ENCODE results near the gene XPO6.

Gene XPO6

DNA sequence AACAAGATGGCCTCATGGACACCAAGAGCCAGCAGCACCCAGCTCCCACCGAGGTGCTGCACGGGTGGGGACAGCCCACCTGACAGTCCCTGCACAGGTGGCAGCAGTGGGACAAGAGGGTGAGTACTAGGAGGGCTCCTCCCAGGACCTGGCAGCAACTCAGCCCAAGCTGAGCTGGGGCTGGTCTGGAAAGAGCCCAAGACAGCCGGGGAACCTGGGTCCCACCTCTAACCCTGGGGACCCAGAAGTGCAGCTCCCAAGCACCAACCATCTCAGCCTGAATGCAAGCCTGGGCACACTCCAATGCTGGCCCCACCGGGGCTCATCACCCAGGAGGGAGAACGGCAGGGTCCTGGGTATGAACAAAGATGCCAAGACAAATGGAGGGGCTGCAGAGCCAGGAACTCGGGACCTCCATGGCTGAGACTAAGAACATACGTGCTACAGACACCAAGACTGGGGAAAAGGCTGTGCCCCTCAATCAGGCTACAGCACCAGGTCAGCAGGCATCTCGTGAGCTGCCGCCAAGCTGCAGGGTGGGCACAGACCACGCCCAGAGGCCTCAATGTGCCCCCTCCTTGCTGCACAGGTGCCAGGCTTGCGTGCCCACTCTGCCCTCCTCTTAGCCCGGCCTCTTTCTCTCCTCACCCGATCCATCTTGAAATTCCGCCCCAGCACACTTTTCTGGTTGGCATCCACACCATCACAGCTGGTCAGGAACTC, 110.8 kb downstream of the XPO6 start:
- TF ChIP-seq, protein P1, sequence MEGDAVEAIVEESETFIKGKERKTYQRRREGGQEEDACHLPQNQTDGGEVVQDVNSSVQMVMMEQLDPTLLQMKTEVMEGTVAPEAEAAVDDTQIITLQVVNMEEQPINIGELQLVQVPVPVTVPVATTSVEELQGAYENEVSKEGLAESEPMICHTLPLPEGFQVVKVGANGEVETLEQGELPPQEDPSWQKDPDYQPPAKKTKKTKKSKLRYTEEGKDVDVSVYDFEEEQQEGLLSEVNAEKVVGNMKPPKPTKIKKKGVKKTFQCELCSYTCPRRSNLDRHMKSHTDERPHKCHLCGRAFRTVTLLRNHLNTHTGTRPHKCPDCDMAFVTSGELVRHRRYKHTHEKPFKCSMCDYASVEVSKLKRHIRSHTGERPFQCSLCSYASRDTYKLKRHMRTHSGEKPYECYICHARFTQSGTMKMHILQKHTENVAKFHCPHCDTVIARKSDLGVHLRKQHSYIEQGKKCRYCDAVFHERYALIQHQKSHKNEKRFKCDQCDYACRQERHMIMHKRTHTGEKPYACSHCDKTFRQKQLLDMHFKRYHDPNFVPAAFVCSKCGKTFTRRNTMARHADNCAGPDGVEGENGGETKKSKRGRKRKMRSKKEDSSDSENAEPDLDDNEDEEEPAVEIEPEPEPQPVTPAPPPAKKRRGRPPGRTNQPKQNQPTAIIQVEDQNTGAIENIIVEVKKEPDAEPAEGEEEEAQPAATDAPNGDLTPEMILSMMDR (IDR thresholded peaks at IDR 0.05; ENCODE audit: borderline replicate concordance, control extremely low read depth, extremely low read depth, insufficient read depth, missing control alignments) = no peak
- DNase-seq (ENCODE audit: low spot score) = no peak
- in situ Hi-C loops (cut with MboI; ENCODE audit: low sequenced_read_pairs, unreplicated experiment) = no loop called here

GRCh38 chr16:28098959-28099945, 112.5 kb downstream of the XPO6 start:
- DNase-seq (ENCODE audit: low spot score) = no peak
- TF ChIP-seq, protein P1 (IDR thresholded peaks at IDR 0.05; ENCODE audit: borderline replicate concordance, control extremely low read depth, extremely low read depth, insufficient read depth, missing control alignments) = no peak
- in situ Hi-C loops (cut with MboI; ENCODE audit: low sequenced_read_pairs, unreplicated experiment) = no loop called here

DNA sequence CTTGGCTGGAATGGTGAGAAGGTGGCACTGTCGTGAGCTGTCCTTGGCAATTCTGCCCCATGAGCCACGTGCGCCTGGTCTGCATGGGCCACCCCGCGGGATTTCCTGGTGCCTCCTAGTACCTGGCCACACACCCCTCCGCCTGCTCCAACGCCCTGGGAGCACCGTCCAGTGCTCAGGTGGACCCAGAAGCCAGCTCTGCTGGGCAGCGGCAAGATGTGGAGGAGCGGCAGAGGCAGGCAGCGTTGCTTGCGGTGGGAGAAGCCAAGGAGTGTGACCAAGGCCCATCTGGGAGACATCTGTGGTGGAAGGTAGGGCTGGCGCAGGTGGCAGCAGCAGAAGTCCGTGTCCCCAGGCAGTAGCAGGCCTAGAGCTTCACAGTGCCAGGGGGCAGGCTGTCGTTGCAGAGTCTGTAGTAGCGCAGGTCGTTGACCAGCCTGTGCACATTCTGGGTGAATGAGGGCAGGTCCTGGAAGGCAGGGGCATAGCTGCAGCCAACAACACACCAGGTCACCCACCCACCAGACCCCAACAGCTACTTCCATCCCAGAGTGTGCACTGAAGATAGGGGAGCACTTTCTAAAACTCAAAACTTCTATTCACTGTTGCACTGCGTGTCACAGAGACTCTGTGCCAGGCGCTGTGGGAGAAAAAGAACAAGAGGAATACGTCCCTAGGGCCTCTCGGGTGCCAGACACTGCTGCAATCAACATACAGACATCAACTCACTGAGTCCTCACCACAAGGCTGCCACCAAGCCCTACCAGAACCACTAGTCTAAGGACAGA, 113.4 kb downstream of the XPO6 start:
- TF ChIP-seq, protein P1 (IDR thresholded peaks at IDR 0.05; ENCODE audit: borderline replicate concordance, control extremely low read depth, extremely low read depth, insufficient read depth, missing control alignments) = no peak
- no peak for DNase-seq (ENCODE audit: low spot score)
- in situ Hi-C loops (cut with MboI; ENCODE audit: low sequenced_read_pairs, unreplicated experiment) = no loop called here

- DNase-seq (ENCODE audit: low spot score) = no peak
- in situ Hi-C loops (cut with MboI; ENCODE audit: low sequenced_read_pairs, unreplicated experiment) = no loop called here
- TF ChIP-seq, protein P1 (IDR thresholded peaks at IDR 0.05; ENCODE audit: borderline replicate concordance, control extremely low read depth, extremely low read depth, insufficient read depth, missing control alignments) = no peak
These were observed 114.5 kb downstream of the XPO6 start for GRCh38 chr16:28096983-28097899.

DNA sequence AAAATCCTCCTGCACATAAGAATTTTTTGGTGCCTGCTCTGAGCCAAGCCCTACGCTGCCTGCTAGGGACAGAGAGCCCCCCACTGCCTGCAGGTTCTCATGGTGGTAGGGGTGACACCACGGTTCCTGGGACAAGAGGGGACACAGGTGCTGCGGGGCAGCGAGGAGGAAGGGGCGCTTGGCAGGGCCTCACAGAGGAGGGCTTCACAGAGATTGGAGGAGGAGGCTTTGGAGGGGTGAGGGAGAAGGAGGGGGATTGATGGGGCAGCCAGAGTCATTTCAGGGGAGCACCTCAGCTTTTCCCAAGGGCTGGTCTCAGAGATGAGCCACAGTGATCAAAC, 118.4 kb downstream of the XPO6 start:
- in situ Hi-C loops (cut with MboI; ENCODE audit: low sequenced_read_pairs, unreplicated experiment) = no loop called here
- no peak for DNase-seq (ENCODE audit: low spot score)
- TF ChIP-seq, protein P1 (IDR thresholded peaks at IDR 0.05; ENCODE audit: borderline replicate concordance, control extremely low read depth, extremely low read depth, insufficient read depth, missing control alignments) = no peak

Measured in GM13976 (cell line).